Choroid plexus epithelial cell (primary cell): ENCODE results near the gene LY6G6D.

ENCODE experiments used
- DNase-seq: peaks from one replicate; pipeline ENCODE4 v3.0.0-alpha.2; 2010; ENCODE audit warnings: low read depth
- H3K4me3 ChIP-seq: 2 replicates; pipeline ENCODE4 v1.5.1; 2011; ENCODE audit warnings: low read depth, mild to moderate bottlenecking, control low read depth, low read length, moderate library complexity
- CTCF ChIP-seq: conservative IDR thresholded peaks from 2 replicates; pipeline ENCODE4 v1.5.1; 2011; ENCODE audit warnings: low read depth, mild to moderate bottlenecking, control low read depth, inconsistent platforms, low read length, moderate library complexity

LY6G6D gene

GRCh38 chr6:31744422-31744821 is 29.3 kb downstream of the LY6G6D start:
- no peak for TF ChIP-seq CTCF

GRCh38 chr6:31749301-31750036 is 34.3 kb downstream of the LY6G6D start:
- no peak overlapping the region for H3K4me3 ChIP-seq
- DNase-seq = no peak
- TF ChIP-seq CTCF = no peak

More at GRCh38 chr6:31744422-31744821, 29.3 kb downstream of the LY6G6D start:
- DNase-seq = no peak
- H3K4me3 ChIP-seq = no peak overlapping the region

- no peak for TF ChIP-seq CTCF
- peak; percentile 38 for DNase-seq
- no peak overlapping the region for H3K4me3 ChIP-seq
Observed at GRCh38 chr6:31750411-31751022, 35.4 kb downstream of the LY6G6D start.

- no peak overlapping the region for H3K4me3 ChIP-seq
- no peak for TF ChIP-seq CTCF
- peak; percentile 75 for DNase-seq
Observed at GRCh38 chr6:31752739-31753319, 37.7 kb downstream of the LY6G6D start.

- no peak overlapping the region for H3K4me3 ChIP-seq
- no peak for DNase-seq
- no peak for TF ChIP-seq CTCF
Observed at GRCh38 chr6:31758281-31758680, 43.1 kb downstream of the LY6G6D start.

GRCh38 chr6:31760790-31761189 is 45.6 kb downstream of the LY6G6D start:
- no peak overlapping the region for H3K4me3 ChIP-seq
- TF ChIP-seq CTCF = no peak
- DNase-seq = no peak
